HAP-1 (cell line): ENCODE measurements around the gene AKIRIN2.
"Not testable (repeated sequence)": the region's sequence is repeated elsewhere in the genome, so short reads cannot be mapped to it uniquely, and the experiment has no call there.

Experiments
- DNase-seq, 2 experiments: peaks; one replicate each; pipeline ENCODE4 v3.0.0-alpha.2; 2016 to 2020; ENCODE audit warnings: low spot score in 2 of 2
- H3K27me3 ChIP-seq: fragments of 250-450 bp; sonication (Bioruptor Pico); 2 replicates; pipeline ENCODE4 v1.5.1; 2020; ENCODE audit warnings: low read depth, mild to moderate bottlenecking, moderate library complexity
- H3K36me3 ChIP-seq: fragments of 250-450 bp; sonication (Bioruptor Pico); replicated peaks from 2 replicates; pipeline ENCODE4 v1.5.1; 2020; ENCODE audit warnings: mild to moderate bottlenecking
- H3K4me1 ChIP-seq: fragments of 250-450 bp; sonication (Bioruptor Pico); 2 replicates; pipeline ENCODE4 v1.5.1; 2020; ENCODE audit warnings: mild to moderate bottlenecking
- H3K4me3 ChIP-seq: fragments of 250-450 bp; sonication (Bioruptor Pico); 2 replicates; pipeline ENCODE4 v1.5.1; 2020; ENCODE audit warnings: mild to moderate bottlenecking, moderate library complexity
- H3K9me3 ChIP-seq: fragments of 250-450 bp; sonication (Bioruptor Pico); 2 replicates; pipeline ENCODE4 v1.5.1; 2020; ENCODE audit warnings: mild to moderate bottlenecking, moderate library complexity
- in situ Hi-C: fragments of 300-500 bp; cut with MboI; formaldehyde crosslinking; loops from 3 replicates; pipeline ENCODE4 v1.14.3; 2020; ENCODE audit warnings: low sequenced_read_pairs, inconsistent platforms, mixed read lengths

AKIRIN2 gene

GRCh38 chr6:87706187-87706966 lies 4.3 kb upstream of the AKIRIN2 start:
- H3K27me3 ChIP-seq: no peaks in the 10 kb centered on the region
- peaks cover 6% of the 10 kb centered on the region for H3K4me1 ChIP-seq
- no peak overlapping the region for H3K4me3 ChIP-seq
- no peak for DNase-seq
- in situ Hi-C loops: no loop called here
- H3K36me3 ChIP-seq: 0 out of 2 replicates have a peak, but pooled peaks cover 2% of the 10 kb centered on the region
- no peaks in the 10 kb centered on the region for H3K9me3 ChIP-seq

- peaks cover 6% of the 10 kb centered on the region for H3K4me1 ChIP-seq
- H3K9me3 ChIP-seq: no peaks in the 10 kb centered on the region
- H3K4me3 ChIP-seq: no peak overlapping the region
- H3K36me3 ChIP-seq: 0 out of 2 replicates have a peak, but pooled peaks cover 2% of the 10 kb centered on the region
- in situ Hi-C loops: no loop called here
- peak in 1 of 2 experiments; percentile 37 for DNase-seq
- no peaks in the 10 kb centered on the region for H3K27me3 ChIP-seq
Measured at GRCh38 chr6:87705070-87705691, 3.1 kb upstream of the AKIRIN2 start.

GRCh38 chr6:87703039-87703438 lies 1.0 kb upstream of the AKIRIN2 start:
- Histone ChIP-seq H3K4me1 (peaks cover 16% of the 10 kb centered on the region), H3K4me3 (peak overlapping the region; percentile 85)
- in situ Hi-C loops, H3K36me3 ChIP-seq, H3K9me3 ChIP-seq, H3K27me3 ChIP-seq, DNase-seq: not testable (repeated sequence)

- DNase-seq: peak; percentile 29 to 90
- no peaks in the 10 kb centered on the region for H3K9me3 ChIP-seq
- peaks cover 20% of the 10 kb centered on the region for H3K4me1 ChIP-seq
- peak overlapping the region; percentile 85 for H3K4me3 ChIP-seq
- 0 out of 2 replicates have a peak, but pooled peaks cover 2% of the 10 kb centered on the region for H3K36me3 ChIP-seq
- no peaks in the 10 kb centered on the region for H3K27me3 ChIP-seq
- in situ Hi-C loops: no loop called here
Measured at GRCh38 chr6:87702589-87702945, 534 bp upstream of the AKIRIN2 start.

- Histone ChIP-seq H3K36me3 (0 out of 2 replicates have a peak, but pooled peaks cover 2% of the 10 kb centered on the region), H3K9me3 (no peaks in the 10 kb centered on the region), H3K4me1 (peaks cover 23% of the 10 kb centered on the region), H3K4me3 (peak overlapping the region; percentile 85), H3K27me3 (no peaks in the 10 kb centered on the region)
- in situ Hi-C loops: no loop called here
- DNase-seq: no peak
Measured at GRCh38 chr6:87701344-87701675, 723 bp downstream of the AKIRIN2 start.

GRCh38 chr6:87700397-87701343 lies 1.4 kb downstream of the AKIRIN2 start:
- in situ Hi-C loops: no loop called here
- Histone ChIP-seq H3K36me3 (0 out of 2 replicates have a peak, but pooled peaks cover 2% of the 10 kb centered on the region), H3K4me3 (peak overlapping the region; percentile 85), H3K27me3 (no peaks in the 10 kb centered on the region), H3K9me3 (no peaks in the 10 kb centered on the region), H3K4me1 (peaks cover 24% of the 10 kb centered on the region)
- peak; percentile 70 to 77 for DNase-seq

GRCh38 chr6:87699576-87699975 lies 2.5 kb downstream of the AKIRIN2 start:
- Histone ChIP-seq H3K36me3 (peaks cover 2% of the 10 kb centered on the region; the same call in 1 of the 2 replicates), H3K27me3 (no peaks in the 10 kb centered on the region), H3K4me3 (peak overlapping the region; percentile 85), H3K9me3 (no peaks in the 10 kb centered on the region), H3K4me1 (peaks cover 31% of the 10 kb centered on the region)
- DNase-seq: no peak
- in situ Hi-C loops: no loop called here

DNA sequence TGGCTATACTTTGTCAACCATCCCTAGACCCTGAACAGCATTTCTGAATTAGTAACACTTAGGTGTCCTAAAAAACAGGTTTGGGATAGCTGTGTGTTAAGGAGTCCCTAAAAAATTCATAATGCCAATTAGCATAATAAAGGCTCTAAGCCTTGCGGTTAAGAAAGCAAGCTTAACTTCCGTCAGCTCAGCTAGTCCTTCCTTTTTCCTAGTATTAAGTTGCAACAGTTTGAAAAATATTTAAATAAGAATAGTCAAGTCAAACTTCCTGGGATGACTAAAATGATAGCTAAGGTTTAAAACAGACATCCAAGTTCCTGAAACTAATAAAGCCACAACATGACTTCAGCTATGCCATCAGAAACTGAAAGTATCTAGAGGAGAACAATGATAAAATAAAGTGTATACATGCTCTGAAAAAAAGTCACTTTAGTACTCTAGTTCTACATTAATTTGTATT lies 3.5 kb downstream of the AKIRIN2 start:
- peaks cover 33% of the 10 kb centered on the region for H3K4me1 ChIP-seq
- peak; percentile 33 to 97 for DNase-seq
- H3K27me3 ChIP-seq: no peaks in the 10 kb centered on the region
- H3K4me3 ChIP-seq: peak overlapping the region; percentile 85
- peaks cover 2% of the 10 kb centered on the region; the same call in 1 of the 2 replicates for H3K36me3 ChIP-seq
- no peaks in the 10 kb centered on the region for H3K9me3 ChIP-seq
- in situ Hi-C loops: no loop called here

GRCh38 chr6:87697581-87698546 lies 4.2 kb downstream of the AKIRIN2 start:
- H3K9me3 ChIP-seq: no peaks in the 10 kb centered on the region
- in situ Hi-C loops: no loop called here
- no peaks in the 10 kb centered on the region for H3K27me3 ChIP-seq
- peaks cover 2% of the 10 kb centered on the region; the same call in 1 of the 2 replicates for H3K36me3 ChIP-seq
- DNase-seq: peak; percentile 67 to 88
- peak overlapping the region; percentile 7 for H3K4me3 ChIP-seq
- H3K4me1 ChIP-seq: peaks cover 30% of the 10 kb centered on the region

GRCh38 chr6:87696817-87697216 lies 5.2 kb downstream of the AKIRIN2 start:
- H3K4me1 ChIP-seq: peaks cover 29% of the 10 kb centered on the region
- H3K9me3 ChIP-seq, in situ Hi-C loops, H3K36me3 ChIP-seq, DNase-seq, H3K4me3 ChIP-seq, H3K27me3 ChIP-seq: not testable (repeated sequence)

DNA sequence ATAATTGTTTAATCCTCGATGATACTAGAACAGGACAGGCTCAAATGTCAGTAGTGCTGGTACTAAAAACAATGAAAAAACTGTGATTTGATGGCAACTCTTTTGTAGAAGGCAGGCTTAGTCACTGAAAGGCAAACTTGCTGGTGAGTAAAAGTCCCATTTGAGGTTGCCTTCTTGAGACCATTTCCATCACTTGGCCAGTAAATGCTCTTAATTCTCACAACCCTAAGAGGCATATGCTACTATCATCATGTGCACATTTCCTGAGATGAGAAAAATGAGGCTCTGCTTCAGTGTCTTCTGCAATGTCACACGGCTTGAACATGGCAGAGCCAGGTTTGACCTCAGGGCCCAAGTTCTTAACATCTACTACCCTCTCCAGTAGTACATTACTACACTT lies 9.9 kb downstream of the AKIRIN2 start:
- Histone ChIP-seq H3K9me3 (no peaks in the 10 kb centered on the region), H3K36me3 (no peaks in the 10 kb centered on the region; the same call in 1 of the 2 replicates), H3K27me3 (no peaks in the 10 kb centered on the region), H3K4me3 (no peak overlapping the region), H3K4me1 (peaks cover 12% of the 10 kb centered on the region)
- no peak for DNase-seq
- in situ Hi-C loops: no loop called here

DNA sequence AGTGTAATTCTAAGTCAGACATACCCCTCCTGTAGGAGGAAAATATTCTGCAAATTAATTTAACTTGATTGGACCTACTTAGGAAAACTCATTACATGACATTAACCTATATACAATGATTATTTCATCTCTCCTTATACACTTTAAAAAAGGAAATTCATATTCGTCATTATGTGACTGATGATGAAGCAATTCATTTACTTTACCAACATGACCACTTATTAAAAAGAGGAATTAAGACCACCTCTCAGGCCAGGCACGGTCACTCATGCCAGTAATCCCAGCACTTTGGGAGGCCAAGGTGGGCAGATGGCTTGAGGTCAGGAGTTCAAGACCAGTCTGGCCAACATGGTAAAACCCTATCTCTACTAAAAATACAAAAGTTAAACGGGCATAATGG lies 11.6 kb downstream of the AKIRIN2 start:
- Histone ChIP-seq H3K36me3 (no peaks in the 10 kb centered on the region; the same call in 1 of the 2 replicates), H3K27me3 (no peaks in the 10 kb centered on the region), H3K9me3 (no peaks in the 10 kb centered on the region), H3K4me1 (peaks cover 7% of the 10 kb centered on the region), H3K4me3 (no peak overlapping the region)
- DNase-seq: no peak
- in situ Hi-C loops: no loop called here
